GDM1 (cell line): Measurements from ENCODE around the gene CCDC7.
"Not testable (repeated sequence)": the region's sequence is repeated elsewhere in the genome, so short reads cannot be mapped to it uniquely, and the experiment has no call there.

Experiments
- DNase-seq: peaks from one replicate; lab custom pipeline; 2025; lab: John Stamatoyannopoulos, UW

CCDC7 gene

DNA sequence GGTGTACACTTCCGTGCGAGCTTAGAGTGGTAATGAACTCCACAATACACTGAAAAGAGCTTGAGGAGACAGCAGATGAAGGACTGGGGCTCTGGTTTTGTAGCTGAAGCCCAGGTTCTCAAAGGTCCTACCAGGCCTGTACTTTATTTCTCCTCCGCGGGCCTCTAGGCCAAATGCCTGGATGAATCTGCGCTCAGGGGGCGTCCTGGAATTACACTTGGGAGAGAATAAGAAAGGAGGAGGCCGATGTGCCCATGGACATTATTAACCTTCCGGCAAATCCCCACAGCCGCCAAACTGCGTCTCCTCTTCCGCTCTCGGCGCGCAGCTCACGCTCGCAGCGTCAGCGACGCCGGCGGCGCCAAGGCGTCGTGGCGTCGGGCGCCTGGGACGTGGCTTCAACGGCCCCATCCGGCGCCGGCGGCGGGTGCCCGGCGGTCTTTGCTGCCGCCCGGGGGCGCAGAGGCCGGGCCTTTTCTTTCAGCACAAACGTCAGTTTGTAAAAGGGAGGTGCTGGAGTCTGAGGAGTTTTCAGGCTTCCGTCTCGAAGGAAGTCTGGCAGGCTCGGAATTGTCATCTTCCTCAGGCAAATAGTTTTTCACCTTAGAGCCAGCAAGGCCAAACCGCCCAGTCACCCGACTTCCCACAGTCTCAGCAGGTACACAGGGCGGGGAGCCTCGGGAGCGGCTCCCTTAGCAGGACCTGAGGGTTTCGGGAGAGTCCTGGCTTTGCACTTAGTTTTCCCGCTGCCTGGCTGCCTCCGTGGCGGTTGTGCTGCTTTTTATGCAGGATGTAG is at the start of gene CCDC7:
CCDC7 (plus strand) TSS at position 401 of the 796 bp plus-strand sequence. CDS start 5,503 bp downstream, outside the sequence.
- peak; percentile 88 for DNase-seq

DNA sequence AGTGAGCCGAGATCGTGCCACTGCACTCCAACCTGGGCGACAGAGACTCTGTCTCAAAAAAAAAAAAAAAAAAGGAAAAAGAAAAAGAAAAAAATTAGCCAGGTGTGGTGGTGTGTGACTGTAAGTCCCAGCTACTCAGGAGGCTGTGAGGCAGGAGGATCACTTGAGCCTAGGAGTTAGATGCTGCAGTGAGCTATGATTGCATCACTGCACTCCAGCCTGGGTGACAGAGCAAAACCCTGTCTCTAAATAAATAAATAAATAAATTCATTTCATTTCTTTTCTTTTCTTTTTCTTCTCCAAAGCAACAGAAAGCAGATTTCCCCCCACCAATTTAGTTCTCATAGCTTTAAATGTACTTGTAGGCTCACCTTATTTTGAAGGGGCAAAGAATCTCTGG is 48.8 kb upstream of the CCDC7 start:
- DNase-seq: not testable (repeated sequence)

DNA sequence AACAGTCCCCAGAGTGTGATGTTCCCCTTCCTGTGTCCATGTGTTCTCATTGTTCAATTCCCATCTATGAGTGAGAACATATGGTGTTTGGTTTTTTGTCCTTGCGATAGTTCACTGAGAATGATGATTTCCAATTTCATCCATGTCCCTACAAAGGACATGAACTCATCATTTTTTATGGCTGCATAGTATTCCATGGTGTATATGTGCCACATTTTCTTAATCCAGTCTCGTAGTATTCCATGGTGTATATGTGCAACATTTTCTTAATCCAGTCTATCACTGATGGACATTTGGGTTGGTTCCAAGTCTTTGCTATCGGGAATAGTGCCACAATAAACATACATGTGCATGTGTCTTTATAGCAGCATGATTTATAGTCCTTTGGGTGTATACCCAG is 46.2 kb upstream of the CCDC7 start:
- not testable (repeated sequence) for DNase-seq

GRCh38 chr10:32400961-32401360 is 45.0 kb upstream of the CCDC7 start:
- DNase-seq: no peak

- no peak for DNase-seq
These were observed 43.4 kb upstream of the CCDC7 start for GRCh38 chr10:32402499-32402898.

GRCh38 chr10:32403091-32403490 is 42.8 kb upstream of the CCDC7 start:
- DNase-seq: no peak

DNA sequence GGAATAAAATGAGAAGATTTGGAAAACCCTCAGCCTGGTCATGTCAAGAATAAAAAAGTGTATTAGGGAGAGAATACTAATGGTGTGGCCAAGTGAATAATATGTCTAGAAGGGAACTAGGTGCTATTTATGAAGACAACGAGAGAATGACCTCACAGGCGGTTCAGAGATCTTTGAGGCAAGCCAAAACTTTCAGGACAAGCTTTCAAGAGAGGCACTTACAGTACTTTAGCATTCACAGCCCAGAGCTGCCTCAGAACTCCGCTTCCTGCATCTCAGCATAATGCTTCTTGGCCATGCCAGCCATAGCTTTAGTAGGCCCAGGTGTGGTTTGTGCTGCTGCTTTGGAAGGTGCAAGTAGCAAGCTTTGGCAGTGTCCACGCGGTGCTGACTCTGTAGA is 37.2 kb upstream of the CCDC7 start:
- no peak for DNase-seq

DNA sequence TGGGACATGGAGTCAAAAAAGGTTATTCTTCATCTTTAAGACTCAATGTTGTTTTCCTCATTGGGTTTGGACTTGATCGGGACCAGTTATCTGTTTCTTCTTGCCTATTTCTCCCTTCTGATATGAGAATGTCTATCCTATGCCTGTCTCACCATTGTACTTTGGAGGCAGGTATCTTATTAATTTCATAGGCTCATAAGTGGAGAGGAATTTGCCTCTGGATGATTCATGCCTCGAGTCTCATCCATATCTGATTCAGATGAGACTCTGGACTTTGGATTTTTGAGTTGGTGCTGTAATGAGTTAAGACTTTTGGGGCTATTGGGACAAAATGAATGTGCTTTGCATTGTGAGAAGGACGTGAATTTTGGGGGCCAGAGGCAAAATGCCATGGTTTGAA is 36.2 kb upstream of the CCDC7 start:
- DNase-seq: no peak

DNA sequence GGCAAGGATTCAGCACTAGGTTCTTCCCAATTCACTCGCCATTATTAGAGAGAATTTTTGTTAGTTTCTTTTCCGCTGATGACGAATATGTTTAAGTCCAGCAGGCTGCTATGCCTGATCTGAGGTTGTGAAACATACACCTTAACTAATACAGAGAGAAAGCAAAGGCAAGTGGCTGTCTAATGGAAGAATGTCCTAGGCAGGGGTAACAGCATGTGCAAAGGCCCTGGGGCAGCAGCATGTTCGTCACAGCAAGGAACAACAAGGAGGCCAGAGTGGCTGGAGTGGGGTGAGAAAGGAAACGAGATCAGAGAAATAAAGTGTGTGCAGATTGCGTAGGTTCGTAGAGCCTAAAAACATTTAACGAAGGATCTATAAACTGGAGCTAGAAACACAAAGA is 35.4 kb upstream of the CCDC7 start:
- DNase-seq: no peak

DNA sequence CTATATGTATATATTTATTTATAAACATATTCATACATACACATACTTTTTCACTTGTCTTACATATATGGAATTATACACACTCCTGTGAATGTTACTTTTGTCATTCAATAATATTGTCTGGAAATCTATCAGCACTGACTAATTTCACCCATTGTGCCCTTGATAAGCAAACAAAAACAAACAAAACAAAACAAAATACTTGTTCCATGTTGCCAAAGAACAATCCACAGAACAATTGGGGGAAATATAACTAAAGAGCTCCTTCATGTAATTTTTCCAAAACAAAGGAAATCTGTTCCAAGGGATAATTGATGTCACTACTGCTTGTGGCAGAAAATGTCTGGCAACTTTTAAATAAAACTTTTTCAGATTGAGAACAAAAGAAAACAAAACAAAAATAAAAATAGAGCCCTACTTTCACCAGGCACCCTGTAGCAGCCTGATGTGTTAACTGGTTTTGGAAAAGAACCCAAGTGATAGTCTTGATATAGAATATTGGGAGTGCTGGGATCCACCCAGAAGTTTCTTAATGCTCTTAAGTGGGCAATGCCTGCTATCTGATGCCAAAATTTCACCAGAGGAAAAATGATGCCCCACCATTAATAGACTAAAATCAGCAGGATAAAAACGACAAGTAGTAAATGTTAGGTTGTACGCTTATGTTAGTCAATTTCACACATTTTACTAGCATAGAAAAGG is 34.0 kb upstream of the CCDC7 start:
- no peak for DNase-seq

- DNase-seq: no peak
These were observed 33.5 kb upstream of the CCDC7 start for GRCh38 chr10:32412499-32412853.

DNA sequence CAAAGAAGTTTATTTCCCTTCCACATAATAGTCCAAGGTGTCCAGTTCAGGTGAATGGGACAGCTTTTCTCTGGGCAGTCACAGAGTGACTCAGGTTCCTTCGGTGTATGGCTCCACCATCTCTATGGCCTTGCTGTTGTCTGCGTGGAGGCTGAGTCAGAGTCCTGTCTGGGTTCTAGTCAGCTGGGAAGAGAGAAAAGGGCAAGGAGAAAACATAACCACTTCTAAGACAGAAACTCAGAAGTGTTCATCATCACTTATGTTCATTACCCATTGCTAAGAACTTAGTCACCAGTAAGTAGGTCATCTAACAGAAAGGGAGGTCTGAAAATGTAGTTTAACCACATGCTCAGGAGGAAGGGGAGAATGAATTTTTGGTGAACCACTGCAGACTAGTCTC is 32.4 kb upstream of the CCDC7 start:
- no peak for DNase-seq

GRCh38 chr10:32415361-32415760 is 30.6 kb upstream of the CCDC7 start:
- DNase-seq: no peak

DNA sequence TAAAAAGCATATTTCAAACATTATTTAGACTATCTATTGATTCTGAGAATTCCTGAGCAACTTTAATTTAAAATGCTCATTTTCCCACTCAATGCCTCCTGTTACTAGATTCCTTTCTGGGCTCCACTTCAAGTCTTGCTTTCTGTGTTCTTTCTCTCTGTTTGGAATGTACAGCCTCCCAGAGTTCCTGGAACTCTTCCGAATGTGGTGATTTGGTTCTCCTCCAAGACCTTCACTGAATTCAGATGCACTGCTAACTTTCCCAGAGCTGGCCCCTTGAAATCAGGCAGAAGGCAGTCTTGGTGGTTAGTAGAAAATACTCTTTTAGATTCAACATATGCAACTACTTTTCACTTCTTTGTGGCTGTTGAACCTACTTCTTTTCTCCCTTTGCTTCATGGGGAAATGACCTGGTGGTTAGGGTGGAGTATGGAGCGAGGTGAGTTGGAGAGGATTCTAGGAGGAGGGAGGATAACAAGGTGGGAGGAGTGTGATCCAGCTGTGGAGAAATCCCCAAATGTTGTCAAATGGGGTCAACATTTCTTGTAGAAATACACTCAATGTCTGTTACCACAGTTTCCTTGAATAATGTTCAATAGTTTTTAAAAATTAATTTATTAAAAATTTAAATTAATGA is 27.9 kb upstream of the CCDC7 start:
- no peak for DNase-seq

DNA sequence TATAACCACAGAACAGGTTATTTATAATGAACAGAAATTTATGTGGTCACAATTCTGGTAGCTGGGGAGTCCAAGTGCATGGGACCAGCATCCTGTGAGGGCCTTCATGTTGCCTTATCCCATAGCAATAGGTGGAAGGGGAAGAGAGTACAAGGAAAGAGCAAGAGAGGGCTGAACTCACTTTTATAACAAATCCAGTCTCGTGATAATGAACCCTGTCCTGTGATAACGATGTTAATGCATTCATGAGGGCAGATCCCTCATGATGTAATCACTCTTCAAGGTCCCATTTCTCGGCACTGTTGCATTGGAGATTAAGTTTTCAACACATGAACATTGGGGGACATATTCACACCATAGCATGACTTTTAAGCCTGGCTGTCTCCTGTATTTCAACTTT is 27.4 kb upstream of the CCDC7 start:
- DNase-seq: no peak

DNA sequence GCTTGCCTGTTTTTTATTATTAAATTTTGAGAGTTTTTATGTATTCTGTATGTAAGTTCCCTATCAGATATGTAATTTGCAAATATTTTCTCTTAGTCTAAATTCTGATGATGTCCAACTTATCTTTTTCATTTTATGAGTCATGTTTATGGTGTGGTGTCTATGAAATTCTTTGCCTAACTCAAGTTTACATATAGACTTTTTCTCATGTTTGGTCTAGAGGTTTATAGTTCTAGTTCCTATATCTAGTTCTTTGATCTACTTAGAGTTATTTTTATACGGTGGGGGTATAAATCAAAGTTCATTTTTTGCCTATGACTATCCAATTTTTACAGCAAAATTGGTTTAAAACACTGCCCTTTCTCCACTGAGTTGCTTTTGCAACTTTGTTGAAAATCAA is 26.3 kb upstream of the CCDC7 start:
- no peak for DNase-seq

DNA sequence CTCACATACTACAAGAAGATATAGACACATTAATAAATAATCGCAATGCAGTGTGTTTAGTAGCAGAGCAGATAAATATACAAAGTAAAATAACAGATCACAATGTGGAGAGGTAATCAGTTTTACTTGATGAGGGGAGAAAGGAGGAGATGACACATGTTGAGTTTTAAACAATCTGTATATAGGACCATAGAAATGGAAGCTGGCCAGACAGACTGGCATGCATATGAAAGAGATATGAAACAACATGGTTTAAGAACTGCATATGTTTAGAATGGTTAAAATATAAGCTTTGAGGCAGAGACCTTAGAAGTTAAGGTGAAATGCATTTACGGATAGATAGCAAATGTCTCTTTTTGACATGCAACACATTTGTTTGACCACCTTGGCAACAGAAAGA is 19.8 kb upstream of the CCDC7 start:
- DNase-seq: no peak

DNA sequence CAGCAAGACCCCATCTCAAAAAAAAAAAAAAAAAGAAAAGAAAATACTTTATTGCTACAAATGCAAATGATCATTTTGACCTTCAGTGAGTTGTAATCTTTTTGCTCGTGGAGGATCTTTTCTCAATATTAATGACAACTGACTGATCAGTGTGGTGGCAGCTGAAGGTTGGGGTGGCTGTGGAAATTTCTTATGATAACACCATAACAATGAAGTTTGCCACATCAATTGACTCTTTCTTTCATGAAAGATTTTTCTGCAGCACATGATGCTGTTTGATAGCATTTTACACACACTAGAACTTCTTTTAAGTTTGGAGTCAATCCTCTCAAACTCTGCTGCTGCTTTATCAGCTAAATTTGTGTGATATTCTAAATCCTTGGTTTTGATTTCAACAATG is 12.4 kb upstream of the CCDC7 start:
- no peak for DNase-seq

- DNase-seq: no peak
These were observed 9.7 kb upstream of the CCDC7 start for GRCh38 chr10:32436215-32436614.

GRCh38 chr10:32437334-32437733 is 8.6 kb upstream of the CCDC7 start:
- no peak for DNase-seq

DNA sequence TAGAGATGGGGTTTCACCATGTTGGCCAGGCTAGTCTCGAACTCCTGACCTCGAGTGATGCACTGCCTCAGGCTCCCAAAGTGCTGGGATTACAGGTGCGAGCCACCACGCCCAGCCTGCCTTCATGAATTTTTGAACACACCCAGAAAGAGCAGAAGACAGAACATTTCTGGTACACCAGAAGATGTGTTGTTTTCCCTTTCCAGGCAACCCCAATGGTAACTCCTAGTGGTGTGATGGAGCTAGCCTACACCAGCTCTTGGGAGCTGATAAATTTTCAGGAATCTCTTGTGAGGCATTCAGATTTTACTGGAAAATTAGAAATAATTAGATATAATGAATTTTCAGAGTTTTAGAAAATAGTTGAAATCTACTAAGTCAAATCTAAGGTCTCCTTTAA is 904 bp upstream of the CCDC7 start:
- no peak for DNase-seq

DNA sequence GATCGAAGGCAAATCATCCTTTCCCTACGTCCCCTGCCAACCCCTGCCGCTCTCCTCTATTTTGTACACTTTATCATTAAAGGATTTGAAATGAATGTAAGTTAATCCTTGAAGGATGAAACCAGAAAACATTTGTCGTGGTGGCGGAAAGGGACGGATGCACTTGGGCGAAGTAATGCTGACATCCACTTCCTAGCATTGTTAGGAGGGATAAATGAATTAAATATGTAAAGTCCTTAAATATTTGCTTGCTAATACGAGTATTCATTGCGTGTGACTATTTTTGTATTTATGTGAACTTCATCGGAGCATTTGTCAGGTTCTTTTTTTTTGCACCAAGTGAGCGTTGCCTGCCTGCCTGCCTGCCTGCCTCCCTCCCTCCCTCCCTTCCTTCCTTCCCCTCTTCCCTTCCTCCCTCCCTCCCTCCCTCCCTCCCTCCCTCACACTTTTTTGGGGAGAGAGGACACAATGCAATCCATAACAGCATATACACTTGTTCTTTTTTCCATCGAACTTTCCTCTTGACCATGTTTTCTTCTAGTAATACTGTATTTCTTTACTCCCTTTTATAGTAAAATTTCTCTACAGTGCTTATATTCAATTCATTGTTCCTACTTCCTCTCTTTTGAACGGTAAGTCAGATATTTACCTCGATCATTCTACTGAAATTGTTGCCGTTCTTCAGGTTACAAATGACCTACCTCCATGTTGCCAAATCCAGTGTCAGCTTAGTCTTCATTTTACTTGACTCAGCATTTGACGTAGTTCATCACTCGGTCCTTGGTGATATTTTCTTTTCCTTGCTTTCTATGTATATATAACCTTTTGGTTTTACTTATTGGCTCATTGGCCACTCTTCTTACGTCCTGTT is 831 bp downstream of the CCDC7 start:
- no peak for DNase-seq
